ENCODE data around the gene ALDH1A3. TPM values are rescaled to one million over a fixed set of nuclear protein-coding genes. Genes with fewer than 3 reads are reported as not detected.

The ALDH1A3 gene
- total and polyA plus RNA-seq, 2 of the 4 experiments (the other 2 are of a cell fraction), result 3.1 to 5.0 TPM

DNA sequence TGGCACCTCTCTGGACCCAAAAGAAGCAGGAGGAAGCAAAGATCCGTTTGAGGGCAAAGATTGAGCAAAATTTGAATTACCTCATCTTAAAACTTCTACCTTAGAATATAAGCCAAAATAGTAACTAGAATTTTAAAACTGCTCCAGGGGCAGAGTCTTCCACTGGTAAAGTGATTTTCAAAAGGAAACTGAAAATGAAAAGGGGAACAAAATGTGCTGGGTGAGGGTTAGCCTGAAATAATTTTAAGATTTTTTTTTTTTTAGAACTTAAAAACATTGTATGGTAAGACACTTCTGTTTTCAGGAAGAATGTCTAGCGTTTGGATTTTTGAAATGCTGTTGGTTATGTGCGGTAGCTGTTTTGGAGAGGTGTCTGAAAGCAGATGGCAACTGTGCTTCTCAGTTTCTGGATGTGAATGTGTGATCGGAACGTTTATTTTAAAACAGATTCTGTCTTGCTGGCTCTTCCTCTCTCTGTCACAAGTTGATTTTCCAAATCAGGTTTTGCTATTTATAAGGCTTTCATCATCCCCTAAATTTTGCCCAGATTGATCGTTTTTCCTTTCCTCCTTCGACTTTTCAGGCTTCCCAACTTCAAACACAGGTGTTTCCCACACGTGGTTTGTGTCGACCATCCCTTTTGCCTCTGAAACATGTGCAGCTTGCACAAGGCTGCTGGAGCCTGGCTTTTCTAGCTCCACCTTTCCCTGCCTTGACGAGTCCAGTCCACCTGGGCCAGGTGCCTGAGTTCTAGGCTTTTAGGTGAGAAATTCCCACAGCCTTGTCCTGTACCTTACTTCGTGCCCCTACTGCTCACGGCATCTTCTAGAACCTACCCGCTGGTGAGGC lies 42.8 kb downstream of the ALDH1A3 start (continued):
- TF ChIP-seq SMC3 (IDR thresholded peaks at IDR 0.05; ENCODE audit: low read depth, low read length), result no peak

DNA sequence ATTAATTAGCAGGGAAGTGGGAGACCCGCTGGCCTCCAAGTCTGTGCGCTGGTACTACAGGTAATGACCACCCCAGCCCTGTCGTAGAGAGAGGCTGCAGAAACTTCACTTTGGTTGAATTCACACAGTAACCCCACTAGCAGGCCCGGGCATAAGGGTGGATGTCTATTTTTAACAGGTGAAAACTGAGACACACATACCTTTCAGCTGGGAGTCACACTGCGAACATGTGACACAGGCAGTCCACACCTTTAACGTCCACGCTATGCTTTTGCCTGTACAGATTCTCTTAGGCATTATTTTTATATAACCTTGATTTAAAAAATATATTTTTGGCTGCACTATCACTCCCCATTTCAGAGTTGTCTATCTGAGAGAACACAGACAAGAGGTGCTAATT lies 43.4 kb downstream of the ALDH1A3 start:
- ATAC-seq (ENCODE audit: low read depth), result no peak
- no TSS peak for BruUV-seq (replicated peaks)
- Histone ChIP-seq H3K18ac (ENCODE audit: low read depth, low read length) (no peak overlapping the region), H3K27me3 (ENCODE audit: control insufficient read depth, insufficient read depth, low read length) (no peaks in the 10 kb centered on the region), H2AK9ac (replicated peaks; ENCODE audit: low read depth, low read length, poor library complexity) (no peak overlapping the region), H2BK120ac (ENCODE audit: low read depth, low read length) (no peak overlapping the region), H3K4me3 (ENCODE audit: insufficient read depth, low read depth, low read length) (no peak overlapping the region), H2BK5ac (ENCODE audit: low read depth, low read length, poor library complexity, severe bottlenecking) (no peak overlapping the region), H3K36me3 (ENCODE audit: control insufficient read depth, insufficient read depth, low read length) (peaks cover 10% of the 10 kb centered on the region), H4K8ac (ENCODE audit: low read depth in 2 of 2, low read length in 2 of 2) (no peak overlapping the region), H4K20me1 (ENCODE audit: insufficient read depth, low read length) (no peaks in the 10 kb centered on the region), H3K4me2 (ENCODE audit: low read depth, low read length) (no peak overlapping the region), H3K23ac (ENCODE audit: low read depth, low read length) (no peak overlapping the region), H3K9me3 (ENCODE audit: control insufficient read depth, insufficient read depth, low read length) (no peaks in the 10 kb centered on the region), H3K79me1 (ENCODE audit: low read depth in 1 of 2, low read length in 2 of 2) (peaks cover 16 to 18% of the 10 kb centered on the region in 2 experiments), H3K14ac (replicated peaks; ENCODE audit: low read depth, low read length) (no peak overlapping the region), H3K56ac (ENCODE audit: extremely low read depth, insufficient read depth, low read length) (no peak overlapping the region), H4K91ac (ENCODE audit: insufficient read depth, low read depth, low read length) (no peak overlapping the region), H3K27ac (ENCODE audit: insufficient read depth, low read length) (no peak overlapping the region), H2AFZ (replicated peaks; ENCODE audit: low read length, poor library complexity) (no peak overlapping the region), H4K5ac (ENCODE audit: low read depth, low read length) (no peak overlapping the region), H2BK15ac (ENCODE audit: low read depth, low read length) (no peak overlapping the region), H3K4me1 (ENCODE audit: control insufficient read depth, insufficient read depth, low read length) (no peaks in the 10 kb centered on the region; the same call in 1 of the 2 replicates), H3K9me1 (ENCODE audit: insufficient read depth, low read length) (no peaks in the 10 kb centered on the region), H3K9ac (ENCODE audit: low read depth, low read length) (no peak overlapping the region), H3K4ac (ENCODE audit: low read depth, low read length) (no peak overlapping the region), H2AK5ac (ENCODE audit: low read depth, low read length) (no peak overlapping the region), H2BK20ac (ENCODE audit: low read depth, low read length) (no peak overlapping the region)
- no peak for TF ChIP-seq CEBPB (IDR thresholded peaks at IDR 0.05; ENCODE audit: low read depth, low read length)
- TF ChIP-seq MXI1 (IDR thresholded peaks at IDR 0.05; ENCODE audit: borderline replicate concordance, low read depth, low read length), result no peak
- intact Hi-C loops (cut with micrococcal nuclease), result no loop called here
- no peak for DNase-seq
- POLR2A ChIA-PET (ENCODE audit: unreplicated experiment), result no interaction called here
- CTCF ChIA-PET, result interaction anchor here (1.2 kb wide), 1 partner anchor 36 kb away, joined by 3 read pairs; no protein-coding TSS in a partner anchor
- in situ Hi-C loops (cut with MboI; ENCODE audit: low sequenced_read_pairs), result loop anchor here (25.0 kb wide), 1 partner anchor 339 kb away; the partner anchor contains the start of gene CHSY1
- no CpG with 5 or more reads among the region's 7 CpGs for WGBS, 2 experiments (ENCODE audit: extremely low coverage in 2 of 2, insufficient read length in 1 of 2)
- dilution Hi-C loops (cut with HindIII; ENCODE audit: low sequenced_read_pairs, unreplicated experiment), result no loop called here

Measured in IMR-90 (cell line).